HG03095 (cell line): ENCODE results near the gene AGT.
"Not testable (repeated sequence)": the region's sequence is repeated elsewhere in the genome, so short reads cannot be mapped to it uniquely, and the experiment has no call there.

ENCODE experiments used
- ATAC-seq: cut with Tn5 transposase; IDR thresholded peaks from one replicate; pipeline ENCODE4 v1.9.1; 2021; ENCODE audit warnings: moderate library complexity; ENCODE audit not compliant: unreplicated experiment

AGT gene

DNA sequence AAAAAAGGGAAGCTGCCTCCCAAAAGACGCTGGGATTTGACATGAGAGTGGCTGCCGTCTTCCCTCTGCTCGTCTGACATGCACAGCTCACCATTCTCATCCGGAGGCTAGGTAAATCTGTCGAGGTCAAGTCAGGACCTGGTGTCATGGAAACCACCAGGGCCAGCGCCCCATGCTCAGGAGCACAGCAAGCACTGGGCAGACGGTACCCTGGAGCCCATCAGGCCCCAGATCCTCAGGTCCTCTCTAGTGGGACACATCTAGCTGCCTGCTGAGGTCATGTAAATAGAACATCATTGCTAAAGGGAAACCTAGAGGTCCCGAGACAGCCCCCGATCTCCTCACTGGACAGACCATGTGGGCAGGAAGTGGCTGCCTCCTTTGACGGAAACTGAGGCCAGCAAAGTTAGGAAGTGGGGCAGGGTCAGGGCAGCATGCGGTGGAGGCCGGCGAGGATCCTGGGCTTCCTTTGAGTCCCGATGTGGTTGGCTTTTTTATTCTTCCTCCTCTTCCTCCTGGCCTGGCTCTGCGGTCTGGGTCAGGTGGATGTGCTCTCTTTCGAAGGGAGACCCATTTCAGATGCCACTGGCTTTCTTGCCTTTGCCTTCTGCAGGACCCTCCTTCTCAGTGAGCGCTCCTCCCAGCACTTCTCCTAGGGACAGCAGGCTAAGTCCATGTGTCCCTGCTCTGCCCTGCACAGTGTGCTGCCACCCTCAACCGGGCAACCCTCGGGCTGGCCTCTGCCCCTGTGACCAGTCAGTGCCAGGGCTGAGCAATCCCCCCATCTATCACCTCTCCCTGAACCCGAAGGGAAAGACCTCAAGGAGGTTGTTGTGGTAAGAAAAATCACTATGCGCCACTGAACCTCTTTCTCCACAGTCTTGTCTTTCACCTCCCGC is 5.9 kb downstream of the AGT start:
- no peak for ATAC-seq

DNA sequence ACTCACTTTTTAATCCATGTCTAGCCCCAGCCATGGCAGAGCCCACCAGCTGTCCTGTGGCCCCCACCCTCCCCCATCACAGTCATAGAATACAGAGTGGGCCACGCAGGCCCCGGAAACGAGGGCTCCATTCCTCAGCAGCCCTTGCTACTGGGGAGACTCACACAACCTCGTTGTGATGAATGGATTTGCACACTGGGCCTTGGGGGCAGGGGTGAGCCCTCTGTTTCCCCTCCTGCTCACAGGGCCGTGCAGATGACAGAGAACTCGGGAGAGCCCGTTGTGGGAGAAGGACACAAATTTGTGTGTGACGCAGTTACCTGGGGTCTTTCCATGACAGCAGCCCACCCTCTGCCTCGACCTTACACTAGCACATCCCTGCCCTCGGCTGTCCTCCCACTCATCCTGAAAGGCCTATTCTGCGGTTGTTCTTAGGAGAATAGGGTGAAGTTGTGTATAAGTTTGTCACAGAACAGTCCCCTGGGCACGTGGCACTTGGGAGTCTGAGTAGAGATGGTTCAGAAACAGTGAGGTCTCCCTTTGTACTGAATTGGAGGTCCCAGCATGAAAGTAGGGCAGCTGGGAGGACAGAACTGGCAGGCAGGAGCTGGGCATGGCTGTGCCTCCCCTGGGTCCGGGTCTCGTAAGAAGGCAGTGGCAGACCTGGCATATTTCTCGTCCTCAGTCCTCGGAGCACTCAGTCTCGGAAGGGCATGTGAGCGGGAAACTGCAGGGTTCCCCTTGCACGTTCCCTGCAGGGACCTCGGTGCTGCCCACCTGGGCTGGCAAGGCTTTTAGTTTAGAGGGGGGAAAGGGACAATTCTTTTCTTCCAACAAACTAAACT is 6.8 kb downstream of the AGT start:
- ATAC-seq, result no peak

- ATAC-seq, result no peak
Measured at GRCh38 chr1:230706020-230706699, 7.8 kb downstream of the AGT start.

- no peak for ATAC-seq
Measured at GRCh38 chr1:230705289-230706019, 8.5 kb downstream of the AGT start.

DNA sequence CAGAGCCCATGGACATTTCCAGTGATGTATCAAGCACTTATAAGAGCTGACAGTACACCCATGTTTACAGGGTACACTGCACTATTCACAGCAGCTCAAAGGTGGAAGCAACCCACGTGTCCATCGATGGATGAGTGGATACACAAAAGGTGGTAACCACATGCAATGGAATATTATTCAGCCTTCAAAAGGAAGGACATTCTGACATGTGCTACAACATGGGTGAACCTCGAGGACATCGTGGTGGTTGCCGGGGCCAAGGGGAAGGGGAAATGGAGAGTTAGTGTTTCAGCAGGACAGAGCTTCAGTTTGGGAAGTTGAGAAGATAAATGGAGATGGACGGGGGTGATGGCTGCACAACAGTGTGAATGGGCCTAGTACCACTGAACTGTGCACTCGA is 9.1 kb downstream of the AGT start:
- ATAC-seq, result no peak

GRCh38 chr1:230703679-230704385 is 10.1 kb downstream of the AGT start:
- no peak for ATAC-seq

DNA sequence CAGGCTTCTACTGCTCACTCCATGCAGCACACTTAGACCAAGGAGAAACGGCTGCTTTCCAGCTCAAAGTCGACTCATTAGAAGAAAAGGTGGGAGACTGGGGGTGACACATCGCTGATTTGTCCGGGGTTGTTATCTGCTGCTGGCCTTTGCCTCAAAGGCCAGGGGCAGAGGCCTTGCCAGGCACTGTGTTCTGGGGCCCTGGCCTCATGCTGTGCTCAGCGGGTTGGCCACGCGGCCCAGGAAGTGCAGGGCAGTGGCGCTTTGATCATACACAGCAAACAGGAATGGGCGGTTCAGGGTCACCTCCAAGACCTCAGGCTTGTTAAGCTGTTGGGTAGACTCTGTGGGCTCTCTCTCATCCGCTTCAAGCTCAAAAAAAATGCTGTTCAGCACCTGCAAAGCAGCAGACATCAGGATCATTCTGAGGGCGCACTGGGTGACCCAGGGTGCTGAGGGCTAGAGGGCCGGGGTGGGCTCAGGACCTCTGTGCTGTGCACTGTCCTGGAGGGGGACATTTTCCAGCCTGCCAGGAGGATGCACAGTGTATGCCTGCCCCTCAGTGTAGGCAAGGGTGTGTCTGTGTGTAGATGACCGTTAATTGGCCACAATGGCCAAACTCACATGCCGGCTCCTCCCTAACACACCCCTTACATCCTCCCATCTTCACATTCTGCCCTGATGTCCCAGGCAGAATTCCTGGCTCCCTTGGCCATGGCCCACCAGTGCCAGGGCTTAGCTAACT is 10.8 kb downstream of the AGT start:
- no peak for ATAC-seq

GRCh38 chr1:230701895-230702768 is 11.8 kb downstream of the AGT start:
- ATAC-seq, result no peak

- no peak for ATAC-seq
Measured at GRCh38 chr1:230701434-230701833, 12.5 kb downstream of the AGT start.

- no peak for ATAC-seq
Measured at GRCh38 chr1:230700132-230700531, 13.8 kb downstream of the AGT start.

DNA sequence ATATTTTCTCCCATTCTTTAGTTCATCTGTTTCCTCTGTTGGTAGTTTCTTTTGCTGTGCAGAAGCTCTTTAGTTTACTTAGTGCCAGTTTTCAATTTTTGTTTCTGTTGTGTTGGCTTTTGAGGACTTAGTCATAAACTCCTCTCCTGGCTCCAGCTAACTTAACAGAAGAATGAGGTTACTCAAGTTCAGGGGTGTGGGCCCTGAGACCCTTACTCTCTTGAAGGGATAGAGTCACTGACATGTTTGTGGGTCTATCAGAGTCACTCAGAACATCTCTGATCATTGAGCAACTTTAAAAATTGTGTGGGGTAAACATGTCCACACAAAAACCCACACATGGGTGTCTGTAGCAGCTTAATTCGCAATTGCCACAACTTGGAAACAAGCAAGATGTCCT is 14.2 kb downstream of the AGT start:
- no peak for ATAC-seq

DNA sequence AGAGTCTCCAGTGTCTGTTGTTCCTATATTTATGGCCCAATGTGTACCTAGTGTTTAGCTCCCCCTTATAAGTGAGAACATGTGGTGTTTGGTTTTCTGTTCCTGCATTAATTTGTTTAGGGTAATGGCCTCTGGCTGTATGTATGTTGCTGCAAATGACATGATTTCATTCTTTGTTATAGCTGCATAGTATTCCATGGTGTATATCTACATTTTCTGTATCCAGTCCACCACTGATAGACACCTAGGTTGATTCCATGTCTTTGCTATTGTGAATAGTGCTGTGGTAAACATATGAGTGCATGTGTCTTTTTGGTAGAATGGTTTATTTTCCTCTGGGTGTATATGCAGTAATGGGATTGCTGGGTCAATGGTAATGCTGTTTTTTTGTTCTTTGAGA is 15.0 kb downstream of the AGT start:
- not testable (repeated sequence) for ATAC-seq

GRCh38 chr1:230698130-230698529 is 15.8 kb downstream of the AGT start:
- ATAC-seq, result no peak

DNA sequence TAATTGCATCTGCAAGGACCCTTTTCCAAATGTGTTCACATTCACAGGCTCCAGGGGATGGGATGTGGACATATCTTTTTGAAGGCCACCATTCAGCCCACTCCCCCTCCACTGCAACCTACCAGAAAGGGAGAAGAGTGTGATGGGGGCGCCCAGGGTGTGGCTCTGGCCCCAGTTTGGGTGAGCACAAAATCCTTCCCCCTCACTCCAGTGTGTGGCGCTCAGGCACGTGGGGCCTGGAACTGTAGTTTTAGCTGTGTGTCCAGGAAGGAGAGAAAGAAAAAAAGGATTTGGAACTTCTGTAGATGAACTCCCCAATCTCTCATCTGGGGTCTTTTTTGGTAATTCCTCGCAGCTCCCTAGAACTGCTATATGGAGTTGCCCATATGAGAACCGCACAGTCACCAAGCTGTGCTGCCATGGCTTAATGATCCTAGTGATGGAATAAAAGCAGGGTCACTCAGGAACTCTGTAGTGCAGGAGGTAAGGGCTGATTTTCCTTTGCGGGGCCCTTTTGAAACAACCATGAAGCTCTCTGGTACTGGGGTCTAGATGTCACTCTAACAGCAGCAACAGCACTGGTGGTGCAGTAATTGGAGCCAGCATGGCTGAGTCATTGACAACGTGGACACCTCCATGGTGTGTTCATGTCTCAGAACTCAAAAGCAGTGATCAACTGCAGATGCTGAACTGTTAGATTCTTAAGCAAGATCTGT is 17.0 kb downstream of the AGT start:
- no peak for ATAC-seq

DNA sequence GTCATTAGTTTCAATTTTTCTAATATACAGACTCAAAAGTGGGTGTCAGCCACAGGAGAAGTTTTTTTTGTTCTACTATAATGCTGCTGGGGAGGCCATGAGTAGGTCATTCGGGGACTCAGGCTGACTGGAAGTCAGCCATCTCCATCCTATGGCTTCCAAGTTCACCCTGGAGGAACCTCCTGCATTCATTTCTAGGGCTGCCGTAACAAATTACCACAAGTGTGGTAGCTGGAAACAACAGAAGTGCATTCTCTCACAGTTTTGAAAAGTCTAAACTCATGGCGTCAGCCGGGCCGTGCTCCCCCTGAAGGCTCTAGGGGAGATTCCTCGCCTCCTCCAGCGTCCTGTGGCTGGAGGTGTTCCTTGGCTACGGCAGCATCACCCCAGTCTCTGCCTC is 17.7 kb downstream of the AGT start:
- no peak for ATAC-seq

DNA sequence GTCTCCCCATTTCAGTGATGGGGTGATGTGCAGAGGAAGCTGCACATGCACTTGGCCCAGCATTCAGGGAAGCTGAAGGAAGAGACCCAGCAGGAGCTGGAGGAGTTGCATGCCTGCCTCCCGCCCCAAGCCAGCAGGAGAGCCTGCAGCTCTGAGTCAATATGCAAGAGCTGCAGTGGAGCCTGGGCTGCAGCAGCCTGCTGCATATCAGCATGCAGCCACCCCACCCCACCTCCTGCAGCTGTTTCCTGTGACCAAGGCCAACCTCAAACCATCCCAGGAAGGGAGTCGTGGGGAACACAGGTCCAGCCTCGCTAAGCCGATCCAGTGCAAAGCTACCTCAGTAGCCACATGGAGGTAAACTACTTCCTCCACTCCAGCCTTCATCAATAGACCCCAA is 18.9 kb downstream of the AGT start:
- no peak for ATAC-seq

- no peak for ATAC-seq
Measured at GRCh38 chr1:230694464-230694863, 19.5 kb downstream of the AGT start.

DNA sequence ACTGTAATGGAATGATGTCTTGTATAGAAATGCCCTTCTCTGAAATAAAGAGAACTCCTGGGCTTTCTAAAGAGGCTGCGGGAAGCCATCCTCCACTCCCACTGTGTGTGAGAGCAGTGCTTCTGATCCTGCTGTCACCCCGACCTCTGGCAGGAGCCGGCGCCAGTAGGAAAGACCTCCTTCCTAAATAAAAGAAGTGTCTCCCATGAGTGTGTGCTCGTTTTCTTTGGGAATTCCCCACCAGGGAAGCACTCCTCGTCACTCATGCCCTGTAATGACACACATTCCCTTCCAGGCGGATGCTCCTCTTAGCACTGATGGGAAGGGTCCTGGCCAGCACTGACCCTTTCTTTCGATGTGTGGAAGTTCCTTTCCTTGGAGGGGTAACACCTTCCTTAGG is 20.1 kb downstream of the AGT start:
- no peak for ATAC-seq
